GM12865 (cell line): Measurements from ENCODE around the gene NUDT3.
A peak's percentile ranks its signal among the peaks of the same experiment; 100 is the strongest.

Experiments
- DNase-seq: peaks from one replicate; pipeline ENCODE4 v3.0.0; 2010; ENCODE audit warnings: low read depth
- H3K4me3 ChIP-seq: 2 replicates; pipeline ENCODE4 v1.5.1; 2011; ENCODE audit warnings: mild to moderate bottlenecking, low read depth, low read length, control low read depth
- TF ChIP-seq, protein P1 (sequence below): IDR thresholded peaks from 2 replicates; pipeline ENCODE4 v1.5.1; 2011; ENCODE audit warnings: low read length, control low read depth, low read depth, inconsistent platforms; ENCODE audit not compliant: insufficient read depth; ENCODE audit errors: missing control alignments

The NUDT3 gene

DNA sequence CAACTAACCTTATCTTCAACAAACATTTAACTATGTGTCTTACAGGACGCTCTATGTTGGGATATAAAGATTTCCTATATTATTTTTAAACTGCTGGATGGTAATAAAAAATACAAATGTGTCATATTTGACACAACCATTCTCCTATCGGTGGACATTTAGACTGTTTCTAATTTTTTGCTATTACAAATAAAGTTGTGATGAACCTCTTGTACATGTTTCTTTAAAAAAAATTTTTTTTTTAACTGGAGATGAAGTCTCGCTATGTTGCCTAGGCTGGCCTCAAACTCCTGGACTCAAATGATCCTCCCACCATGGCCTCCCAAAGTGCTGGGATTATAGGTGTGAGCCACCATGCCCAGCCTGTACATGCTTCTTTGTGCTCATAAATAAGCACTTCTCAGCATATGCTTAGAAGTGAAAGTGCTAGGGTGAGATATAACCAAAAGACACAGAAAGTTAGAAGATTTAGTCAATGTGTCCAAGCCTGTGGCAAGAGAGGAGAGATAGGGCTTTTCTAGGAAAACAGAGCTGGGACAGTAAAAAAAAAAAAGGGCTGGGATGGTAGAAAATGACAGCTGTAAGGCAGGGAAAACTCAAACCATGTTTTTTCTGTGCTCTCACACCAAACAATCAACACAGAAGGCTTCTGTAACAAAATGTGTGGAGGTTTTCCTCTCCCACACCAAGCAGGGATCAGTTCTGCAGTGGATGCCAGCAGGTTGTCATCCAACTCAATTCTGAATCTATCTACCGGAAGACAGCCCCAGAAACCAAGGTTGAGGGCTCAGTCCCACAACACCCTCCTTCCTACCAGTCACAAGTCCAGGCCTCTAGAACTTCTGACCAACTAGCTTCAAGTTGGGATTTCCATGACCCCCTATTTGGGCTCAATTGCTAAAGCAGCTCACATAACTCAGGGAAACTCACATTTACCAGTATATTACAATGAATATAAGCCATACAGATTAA, 73.7 kb downstream of the NUDT3 start:
- no peak overlapping the region for H3K4me3 ChIP-seq
- TF ChIP-seq, protein P1, sequence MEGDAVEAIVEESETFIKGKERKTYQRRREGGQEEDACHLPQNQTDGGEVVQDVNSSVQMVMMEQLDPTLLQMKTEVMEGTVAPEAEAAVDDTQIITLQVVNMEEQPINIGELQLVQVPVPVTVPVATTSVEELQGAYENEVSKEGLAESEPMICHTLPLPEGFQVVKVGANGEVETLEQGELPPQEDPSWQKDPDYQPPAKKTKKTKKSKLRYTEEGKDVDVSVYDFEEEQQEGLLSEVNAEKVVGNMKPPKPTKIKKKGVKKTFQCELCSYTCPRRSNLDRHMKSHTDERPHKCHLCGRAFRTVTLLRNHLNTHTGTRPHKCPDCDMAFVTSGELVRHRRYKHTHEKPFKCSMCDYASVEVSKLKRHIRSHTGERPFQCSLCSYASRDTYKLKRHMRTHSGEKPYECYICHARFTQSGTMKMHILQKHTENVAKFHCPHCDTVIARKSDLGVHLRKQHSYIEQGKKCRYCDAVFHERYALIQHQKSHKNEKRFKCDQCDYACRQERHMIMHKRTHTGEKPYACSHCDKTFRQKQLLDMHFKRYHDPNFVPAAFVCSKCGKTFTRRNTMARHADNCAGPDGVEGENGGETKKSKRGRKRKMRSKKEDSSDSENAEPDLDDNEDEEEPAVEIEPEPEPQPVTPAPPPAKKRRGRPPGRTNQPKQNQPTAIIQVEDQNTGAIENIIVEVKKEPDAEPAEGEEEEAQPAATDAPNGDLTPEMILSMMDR = no peak
- DNase-seq = no peak

DNA sequence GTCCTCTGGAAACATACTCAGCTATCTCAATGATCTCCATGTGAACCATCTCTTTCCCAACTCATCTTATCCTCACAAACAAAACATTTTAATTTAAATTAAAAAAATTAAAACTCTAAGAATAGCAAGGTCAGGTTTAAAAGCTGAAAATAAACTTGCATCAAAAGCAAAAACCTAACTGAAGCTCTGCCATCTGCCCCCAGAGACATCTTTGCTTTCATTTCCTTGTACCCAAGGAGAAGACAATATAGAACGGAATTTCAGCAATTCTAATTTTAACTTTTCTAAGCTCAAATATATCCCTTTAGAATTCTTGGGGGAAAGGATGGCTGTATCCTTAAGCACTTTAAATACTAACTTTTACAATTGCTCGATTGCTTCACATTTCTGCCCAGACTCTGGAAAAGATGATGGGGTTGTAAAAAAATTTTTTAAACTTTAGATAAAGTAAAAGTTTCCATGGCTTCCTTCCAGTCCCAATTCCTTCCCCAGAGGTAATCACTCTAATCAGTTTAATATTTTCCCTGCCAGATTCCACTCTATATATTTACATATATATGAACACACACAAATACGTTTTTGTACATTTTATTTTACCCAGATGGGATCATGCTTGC, 74.5 kb downstream of the NUDT3 start:
- DNase-seq = no peak
- TF ChIP-seq, protein P1 = no peak
- no peak overlapping the region; the same call in 1 of the 2 replicates for H3K4me3 ChIP-seq

DNA sequence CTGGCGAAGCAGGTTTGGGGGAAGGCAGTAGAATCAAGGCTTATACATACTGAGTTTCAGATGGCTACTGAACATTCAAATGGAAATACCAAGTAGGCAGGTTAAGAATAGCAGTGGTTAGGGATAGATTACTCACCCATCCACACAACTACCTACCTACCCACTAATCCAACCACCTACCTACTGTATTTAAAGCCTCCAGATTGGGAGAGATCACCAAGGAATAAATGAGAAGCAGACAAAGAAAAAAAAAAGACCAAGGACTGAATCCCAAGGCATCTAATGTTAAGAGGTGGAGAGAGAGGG, 75.3 kb downstream of the NUDT3 start:
- DNase-seq = peak; percentile 44
- TF ChIP-seq, protein P1 = no peak
- H3K4me3 ChIP-seq = peak overlapping the region; percentile 8; the same call in 1 of the 2 replicates

DNA sequence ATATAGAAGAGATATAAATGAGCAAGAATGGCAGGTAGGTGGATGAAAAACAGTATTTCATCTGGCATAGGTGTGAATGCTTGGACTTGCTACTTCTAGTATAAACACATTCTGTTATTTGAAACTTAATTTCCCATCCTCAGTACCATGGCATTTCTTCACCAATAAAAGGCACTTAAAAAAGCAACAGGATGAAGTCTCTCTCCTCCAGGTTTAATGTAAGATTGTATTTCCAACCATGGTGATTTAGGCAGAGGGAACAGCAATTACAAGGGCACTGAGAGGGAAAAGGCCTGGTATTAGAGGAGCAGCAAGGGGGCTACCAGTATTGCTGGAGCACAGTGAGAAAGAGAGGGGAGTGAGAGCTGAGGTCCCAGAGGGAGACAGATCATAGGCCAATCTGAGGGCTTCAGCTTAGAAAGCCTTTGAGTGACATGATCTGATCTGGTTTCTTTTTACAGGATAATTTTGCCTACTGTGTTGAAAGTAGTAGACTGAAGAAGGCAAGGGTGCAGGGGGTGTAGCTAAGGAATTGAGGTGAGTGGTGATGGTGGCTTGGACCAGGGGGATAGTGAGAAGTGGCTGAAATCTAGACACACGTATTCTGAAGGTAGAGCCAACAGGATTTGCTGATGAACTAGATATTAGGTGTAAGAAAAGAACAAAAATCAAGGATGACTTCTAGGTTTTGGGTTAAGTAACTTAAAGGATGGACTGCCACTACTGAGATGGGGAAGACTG, 75.9 kb downstream of the NUDT3 start:
- TF ChIP-seq, protein P1 = no peak
- no peak for DNase-seq
- H3K4me3 ChIP-seq = no peak overlapping the region

DNA sequence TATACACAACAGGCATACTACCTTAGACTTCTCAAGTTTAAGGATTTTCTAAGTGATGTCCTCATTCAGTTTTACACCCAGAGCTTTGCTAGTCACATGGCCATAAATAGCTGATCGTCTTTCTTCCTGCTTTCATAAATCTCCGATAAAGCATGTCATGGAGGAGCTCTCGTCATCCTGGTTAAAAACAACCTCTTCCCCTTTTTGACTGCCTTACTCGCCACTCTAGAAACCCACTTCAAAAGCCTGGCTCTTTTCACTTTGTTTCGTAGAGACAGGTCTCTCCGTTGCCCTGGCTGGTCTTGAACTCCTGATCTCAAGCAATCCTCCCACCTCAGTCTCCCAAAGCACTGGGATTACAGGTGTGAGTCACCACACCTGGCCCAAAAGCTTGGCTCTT, 76.7 kb downstream of the NUDT3 start:
- H3K4me3 ChIP-seq = peak overlapping the region; percentile 32
- TF ChIP-seq, protein P1 = no peak
- peak; percentile 77 for DNase-seq

DNA sequence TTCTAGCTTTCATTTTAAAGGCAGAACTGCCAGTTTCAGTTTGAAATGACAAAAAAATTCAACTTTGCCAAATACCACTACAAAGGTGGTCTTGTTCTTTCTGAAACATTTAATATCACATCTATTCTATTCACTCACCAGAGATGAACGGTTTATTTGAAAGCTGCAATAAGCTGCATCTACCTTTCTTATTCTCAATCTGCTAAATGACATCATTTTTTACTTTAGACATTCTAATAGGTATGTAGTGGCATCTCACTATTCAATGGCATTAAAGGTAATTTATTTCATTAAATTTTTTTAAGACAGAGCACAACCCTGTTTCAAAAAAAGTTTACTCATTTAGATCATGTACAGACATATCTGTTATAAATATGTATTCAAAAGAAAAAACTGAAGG, 77.2 kb downstream of the NUDT3 start:
- TF ChIP-seq, protein P1 = no peak
- DNase-seq = no peak
- H3K4me3 ChIP-seq = peak overlapping the region; percentile 32
